Fibroblast of lung (primary cell): ENCODE data around the gene DPP4.

Source experiments
- EZH2 ChIP-seq: IDR thresholded peaks from 2 replicates; pipeline ENCODE4 v1.5.1; 2012; ENCODE audit warnings: low read length, control low read depth, mild to moderate bottlenecking; ENCODE audit errors: missing control alignments
- TF ChIP-seq, protein P1 (sequence below), 2 donors: IDR thresholded peaks in 1 of 2; conservative IDR thresholded peaks in 1 of 2; 1 replicate in 1 of 2; 2 replicates in 1 of 2; pipeline ENCODE4 v1.5.1; 2011 to 2012; ENCODE audit warnings: low read length in 2 of 2, control low read depth in 1 of 2, inconsistent platforms in 1 of 2, low read depth in 1 of 2, mild to moderate bottlenecking in 1 of 2

DNA sequence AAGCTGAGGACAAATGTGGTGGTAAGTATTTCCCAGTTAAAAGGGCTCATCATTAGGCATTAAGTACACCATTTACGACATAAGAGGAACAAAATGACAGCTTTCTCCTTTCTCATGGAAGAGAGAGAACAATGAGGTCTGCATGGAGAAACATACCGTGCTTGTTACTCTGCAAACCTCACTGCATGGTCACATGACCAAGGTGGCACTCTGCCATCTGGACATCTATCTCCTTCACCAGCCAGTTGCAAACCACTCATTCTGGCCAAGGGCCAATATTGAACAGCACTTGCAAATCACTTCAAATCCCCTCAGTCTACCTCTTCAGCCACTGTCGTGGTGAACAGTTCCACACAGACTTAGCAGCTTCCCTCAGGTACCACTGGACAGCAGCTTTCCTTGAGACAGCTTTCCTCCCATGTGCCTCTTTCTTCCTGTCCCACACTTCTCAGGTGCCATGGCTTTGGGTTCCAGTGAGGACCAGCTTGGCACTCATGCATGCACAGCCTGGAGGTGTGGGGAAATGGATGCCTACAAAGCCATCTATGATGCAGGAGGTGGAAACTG lies 29.5 kb upstream of the DPP4 start:
- TF ChIP-seq EZH2: no peak
- TF ChIP-seq, protein P1, sequence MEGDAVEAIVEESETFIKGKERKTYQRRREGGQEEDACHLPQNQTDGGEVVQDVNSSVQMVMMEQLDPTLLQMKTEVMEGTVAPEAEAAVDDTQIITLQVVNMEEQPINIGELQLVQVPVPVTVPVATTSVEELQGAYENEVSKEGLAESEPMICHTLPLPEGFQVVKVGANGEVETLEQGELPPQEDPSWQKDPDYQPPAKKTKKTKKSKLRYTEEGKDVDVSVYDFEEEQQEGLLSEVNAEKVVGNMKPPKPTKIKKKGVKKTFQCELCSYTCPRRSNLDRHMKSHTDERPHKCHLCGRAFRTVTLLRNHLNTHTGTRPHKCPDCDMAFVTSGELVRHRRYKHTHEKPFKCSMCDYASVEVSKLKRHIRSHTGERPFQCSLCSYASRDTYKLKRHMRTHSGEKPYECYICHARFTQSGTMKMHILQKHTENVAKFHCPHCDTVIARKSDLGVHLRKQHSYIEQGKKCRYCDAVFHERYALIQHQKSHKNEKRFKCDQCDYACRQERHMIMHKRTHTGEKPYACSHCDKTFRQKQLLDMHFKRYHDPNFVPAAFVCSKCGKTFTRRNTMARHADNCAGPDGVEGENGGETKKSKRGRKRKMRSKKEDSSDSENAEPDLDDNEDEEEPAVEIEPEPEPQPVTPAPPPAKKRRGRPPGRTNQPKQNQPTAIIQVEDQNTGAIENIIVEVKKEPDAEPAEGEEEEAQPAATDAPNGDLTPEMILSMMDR (conservative IDR thresholded peaks at IDR 0.05 in 1 of 2, IDR thresholded peaks at IDR 0.05 in 1 of 2; ENCODE audit: low read depth in 1 of 2, low read length in 2 of 2): no peak
